GM04503 (cell line): ENCODE data around the gene GCC2.
A peak's percentile ranks its signal among the peaks of the same experiment; 100 is the strongest.
"Not testable (repeated sequence)": the region's sequence is repeated elsewhere in the genome, so short reads cannot be mapped to it uniquely, and the experiment has no call there.

Source experiments
- DNase-seq: peaks from one replicate; pipeline ENCODE4 v3.0.0-alpha.2; 2012; ENCODE audit warnings: low read depth

Gene GCC2, protein sequence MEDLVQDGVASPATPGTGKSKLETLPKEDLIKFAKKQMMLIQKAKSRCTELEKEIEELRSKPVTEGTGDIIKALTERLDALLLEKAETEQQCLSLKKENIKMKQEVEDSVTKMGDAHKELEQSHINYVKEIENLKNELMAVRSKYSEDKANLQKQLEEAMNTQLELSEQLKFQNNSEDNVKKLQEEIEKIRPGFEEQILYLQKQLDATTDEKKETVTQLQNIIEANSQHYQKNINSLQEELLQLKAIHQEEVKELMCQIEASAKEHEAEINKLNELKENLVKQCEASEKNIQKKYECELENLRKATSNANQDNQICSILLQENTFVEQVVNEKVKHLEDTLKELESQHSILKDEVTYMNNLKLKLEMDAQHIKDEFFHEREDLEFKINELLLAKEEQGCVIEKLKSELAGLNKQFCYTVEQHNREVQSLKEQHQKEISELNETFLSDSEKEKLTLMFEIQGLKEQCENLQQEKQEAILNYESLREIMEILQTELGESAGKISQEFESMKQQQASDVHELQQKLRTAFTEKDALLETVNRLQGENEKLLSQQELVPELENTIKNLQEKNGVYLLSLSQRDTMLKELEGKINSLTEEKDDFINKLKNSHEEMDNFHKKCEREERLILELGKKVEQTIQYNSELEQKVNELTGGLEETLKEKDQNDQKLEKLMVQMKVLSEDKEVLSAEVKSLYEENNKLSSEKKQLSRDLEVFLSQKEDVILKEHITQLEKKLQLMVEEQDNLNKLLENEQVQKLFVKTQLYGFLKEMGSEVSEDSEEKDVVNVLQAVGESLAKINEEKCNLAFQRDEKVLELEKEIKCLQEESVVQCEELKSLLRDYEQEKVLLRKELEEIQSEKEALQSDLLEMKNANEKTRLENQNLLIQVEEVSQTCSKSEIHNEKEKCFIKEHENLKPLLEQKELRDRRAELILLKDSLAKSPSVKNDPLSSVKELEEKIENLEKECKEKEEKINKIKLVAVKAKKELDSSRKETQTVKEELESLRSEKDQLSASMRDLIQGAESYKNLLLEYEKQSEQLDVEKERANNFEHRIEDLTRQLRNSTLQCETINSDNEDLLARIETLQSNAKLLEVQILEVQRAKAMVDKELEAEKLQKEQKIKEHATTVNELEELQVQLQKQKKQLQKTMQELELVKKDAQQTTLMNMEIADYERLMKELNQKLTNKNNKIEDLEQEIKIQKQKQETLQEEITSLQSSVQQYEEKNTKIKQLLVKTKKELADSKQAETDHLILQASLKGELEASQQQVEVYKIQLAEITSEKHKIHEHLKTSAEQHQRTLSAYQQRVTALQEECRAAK (N-terminal part only)

GRCh38 chr2:108448678-108449409 is at the start of gene GCC2:
GCC2 (plus strand) TSS chr2:108449206; CDS start chr2:108449275, 69 bp downstream.
- peak; percentile 45 for DNase-seq

DNA sequence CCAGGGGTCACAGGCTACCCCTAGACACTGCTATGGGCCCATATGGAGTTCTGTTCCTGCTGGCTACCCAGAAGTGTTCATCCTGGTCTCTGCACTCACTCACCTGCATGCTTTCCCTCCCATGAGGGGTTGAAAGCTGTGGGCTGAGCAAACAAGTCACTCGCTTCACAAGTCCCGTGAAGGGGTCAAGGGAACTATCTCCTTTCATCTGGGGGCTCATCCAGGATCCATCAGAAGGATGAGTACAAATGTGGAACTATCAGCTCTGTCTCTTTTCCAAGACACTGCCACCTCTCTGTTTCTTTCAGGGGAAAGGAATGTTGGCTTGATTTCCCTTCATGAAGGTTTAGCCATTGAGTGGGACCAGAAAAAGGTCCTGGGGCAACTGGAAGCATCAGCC is 49.5 kb upstream of the GCC2 start:
- DNase-seq, result no peak

DNA sequence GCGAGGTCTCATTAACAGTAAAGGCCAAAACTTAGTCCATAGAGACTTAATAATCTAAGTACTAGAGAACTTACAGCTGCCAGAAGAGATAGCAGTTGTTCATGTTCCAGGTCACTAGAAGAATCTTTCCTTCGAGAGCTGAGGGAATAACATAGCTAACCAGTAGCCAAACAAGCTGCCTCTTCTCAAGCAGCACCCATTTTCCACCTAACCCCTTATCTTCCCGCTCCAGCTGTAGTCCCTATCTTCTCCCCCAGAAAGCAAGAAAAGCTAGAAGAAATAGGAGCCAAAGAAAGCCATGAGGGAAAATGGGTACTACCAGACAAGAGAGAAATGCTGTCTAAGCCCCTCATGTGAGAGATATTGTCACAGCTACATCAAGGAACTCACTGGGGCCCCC is 47.2 kb upstream of the GCC2 start:
- DNase-seq, result no peak

DNA sequence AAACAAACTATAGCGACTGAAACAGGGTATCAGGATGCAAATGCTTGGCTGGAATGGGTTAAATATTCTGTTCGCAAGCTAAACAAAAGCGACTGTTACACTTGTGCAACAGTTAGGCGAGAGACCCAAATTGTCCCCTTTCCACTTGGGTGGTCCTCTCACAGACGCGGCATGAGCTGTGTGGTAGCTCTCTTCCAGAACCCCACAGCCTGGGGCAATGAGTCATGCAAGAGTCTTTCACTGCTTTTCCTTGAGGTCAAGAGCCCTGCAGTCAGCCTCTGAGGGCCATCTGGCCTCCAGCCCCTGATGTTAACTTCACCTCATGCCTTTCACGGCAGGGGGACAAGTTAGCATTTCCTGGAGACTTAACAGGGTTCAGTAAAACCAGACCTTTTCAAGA is 45.5 kb upstream of the GCC2 start:
- DNase-seq, result no peak

GRCh38 chr2:108404784-108405397 is 44.1 kb upstream of the GCC2 start:
- no peak for DNase-seq

- no peak for DNase-seq
Measured at GRCh38 chr2:108407864-108408729, 40.9 kb upstream of the GCC2 start.

- DNase-seq, result peak; percentile 47
Measured at GRCh38 chr2:108409768-108410167, 39.2 kb upstream of the GCC2 start.

- DNase-seq, result peak; percentile 81
Measured at GRCh38 chr2:108412995-108413710, 35.9 kb upstream of the GCC2 start.

DNA sequence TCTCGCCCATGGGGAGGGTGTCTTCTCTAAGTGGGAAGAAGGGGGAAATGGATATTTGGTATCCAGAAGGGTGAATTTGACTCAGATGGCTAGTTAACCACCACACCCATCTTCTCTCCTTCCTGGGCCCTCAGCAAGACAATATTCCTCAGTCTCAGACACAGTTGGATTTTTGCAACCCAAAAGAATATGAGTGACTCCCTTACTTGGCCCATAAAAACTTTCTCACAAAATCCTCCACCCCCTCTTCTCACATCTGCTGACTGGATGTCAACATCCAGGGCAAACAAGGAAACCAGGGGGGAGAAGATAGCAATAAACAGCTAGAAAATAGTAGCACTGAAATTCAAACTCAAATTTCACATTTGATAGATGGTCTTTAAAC is 35.3 kb upstream of the GCC2 start:
- no peak for DNase-seq

- no peak for DNase-seq
Measured at GRCh38 chr2:108414256-108414876, 34.6 kb upstream of the GCC2 start.

- DNase-seq, result no peak
Measured at GRCh38 chr2:108414945-108415344, 34.1 kb upstream of the GCC2 start.

DNA sequence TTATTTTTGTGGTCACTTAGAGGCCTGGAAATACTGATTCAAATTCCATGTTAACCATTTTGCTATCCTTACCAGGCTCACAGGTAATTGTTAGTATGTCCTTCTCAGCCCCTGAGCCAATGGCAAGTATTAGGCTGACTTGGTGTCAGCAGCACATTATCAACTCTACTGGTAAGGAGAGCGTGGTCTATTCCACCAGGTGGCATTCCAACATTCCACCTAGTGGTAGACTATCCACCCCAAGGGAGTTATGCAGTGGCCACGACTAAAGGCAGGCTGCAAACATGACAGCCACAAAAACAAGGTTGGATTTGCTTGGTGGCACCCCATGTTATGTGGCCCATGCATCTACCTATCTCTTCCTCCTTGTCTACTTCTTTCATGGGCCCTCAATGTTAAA is 31.8 kb upstream of the GCC2 start:
- no peak for DNase-seq

DNA sequence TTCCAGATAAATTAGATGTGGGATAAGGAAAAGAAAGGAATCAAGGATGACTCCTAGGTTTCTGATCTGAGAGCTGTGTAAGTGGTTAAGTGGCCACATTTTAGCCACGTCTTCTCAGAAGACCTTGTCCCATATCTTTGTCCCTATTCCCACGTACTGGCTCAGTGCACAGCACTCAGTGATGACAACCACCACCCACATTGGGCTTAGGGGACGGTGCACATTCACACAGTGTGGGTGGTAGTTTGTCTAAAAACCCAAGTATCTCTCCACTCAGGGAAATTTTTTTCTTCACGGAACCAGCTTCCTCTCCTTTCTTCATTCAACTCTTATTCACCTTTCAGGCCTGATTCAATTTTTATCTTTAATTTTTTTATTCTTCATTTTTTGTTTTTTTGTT is 30.6 kb upstream of the GCC2 start:
- DNase-seq, result no peak

- no peak for DNase-seq
Measured at GRCh38 chr2:108423067-108423466, 25.9 kb upstream of the GCC2 start.

GRCh38 chr2:108423502-108424251 is 25.3 kb upstream of the GCC2 start:
- DNase-seq, result no peak

GRCh38 chr2:108428286-108429009 is 20.6 kb upstream of the GCC2 start:
- DNase-seq, result no peak

DNA sequence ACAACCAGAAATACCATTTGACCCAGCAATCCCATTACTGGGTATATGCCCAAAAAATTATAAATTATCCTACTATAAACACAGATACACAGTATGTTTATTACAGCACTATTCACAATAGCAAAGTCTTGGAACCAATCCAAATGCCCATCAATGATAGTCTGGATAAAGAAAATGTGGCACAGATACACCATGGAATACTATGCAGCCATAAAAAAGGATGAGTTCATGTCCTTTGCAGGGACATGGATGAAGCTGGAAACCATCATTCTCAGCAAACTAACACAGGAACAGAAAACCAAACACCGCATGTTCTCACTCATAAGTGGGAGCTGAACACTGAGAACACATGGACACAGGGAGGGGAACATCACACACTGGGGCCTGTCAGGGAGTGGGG is 13.4 kb upstream of the GCC2 start:
- DNase-seq, result not testable (repeated sequence)

DNA sequence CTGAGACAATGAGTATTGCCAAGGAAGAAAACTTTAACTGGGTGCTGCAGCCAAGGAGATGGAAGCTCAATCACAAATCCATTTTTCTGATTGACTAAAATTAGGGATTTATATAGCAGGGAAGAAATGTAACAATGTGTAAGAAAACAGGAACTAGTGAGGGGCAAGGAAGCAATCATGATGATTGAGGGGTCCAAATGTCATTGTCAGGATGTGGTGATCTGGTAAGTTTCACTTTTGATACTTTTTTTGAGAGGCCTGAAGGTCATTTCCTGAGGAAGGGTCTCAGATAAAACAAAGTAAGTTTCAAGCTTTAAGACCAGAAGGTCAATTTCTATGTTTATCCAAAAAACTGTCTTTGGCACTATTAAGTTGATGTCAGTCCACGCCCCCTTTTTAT is 12.0 kb upstream of the GCC2 start:
- DNase-seq, result no peak
